Osteoblast (primary cell): ENCODE data around the gene SMPD2. TPM values are rescaled to one million over a fixed set of nuclear protein-coding genes. Genes with fewer than 3 reads are reported as not detected.

Source experiments
- DNase-seq: peaks from one replicate; pipeline ENCODE4 v3.0.0; 2011; ENCODE audit warnings: low spot score, mixed read lengths; ENCODE audit not compliant: insufficient read length; ENCODE audit errors: missing footprints
- H2AFZ ChIP-seq: 2 replicates; pipeline ENCODE4 v1.6.0; 2011; ENCODE audit warnings: mild to moderate bottlenecking, low read length
- H3K27ac ChIP-seq: 2 replicates; pipeline ENCODE4 v1.5.1; 2011; ENCODE audit warnings: mild to moderate bottlenecking, low read depth, low read length, moderate library complexity
- H3K27me3 ChIP-seq: 2 replicates; pipeline ENCODE4 v1.6.0; 2012; ENCODE audit warnings: mild to moderate bottlenecking, control low read depth, inconsistent platforms, low read length, moderate library complexity; ENCODE audit not compliant: insufficient read depth
- H3K36me3 ChIP-seq: 2 replicates; pipeline ENCODE4 v1.5.1; 2011; ENCODE audit warnings: mild to moderate bottlenecking, low read length, control low read depth, moderate library complexity; ENCODE audit not compliant: insufficient read depth
- H3K4me1 ChIP-seq: 2 replicates; pipeline ENCODE4 v1.5.1; 2011; ENCODE audit warnings: mild to moderate bottlenecking, low read length, control low read depth, moderate library complexity; ENCODE audit not compliant: insufficient read depth
- H3K4me2 ChIP-seq: 2 replicates; pipeline ENCODE4 v1.6.0; 2011; ENCODE audit warnings: mild to moderate bottlenecking, low read length; ENCODE audit not compliant: insufficient read depth
- H3K4me3 ChIP-seq: fragments of 200-600 bp; sonication (generic); 3 replicates; pipeline ENCODE4 v1.5.1; 2012; ENCODE audit warnings: mild to moderate bottlenecking, low read length, inconsistent platforms; ENCODE audit not compliant: insufficient read depth
- H3K79me2 ChIP-seq: 2 replicates; pipeline ENCODE4 v1.6.0; 2012; ENCODE audit warnings: mild to moderate bottlenecking, low read length, control low read depth, inconsistent platforms; ENCODE audit not compliant: insufficient read depth
- H3K9me3 ChIP-seq: 2 replicates; pipeline ENCODE4 v1.5.1; 2011; ENCODE audit warnings: low read depth, low read length, control low read depth
- H4K20me1 ChIP-seq: 2 replicates; pipeline ENCODE4 v1.6.0; 2012; ENCODE audit warnings: mild to moderate bottlenecking, low read length, control low read depth; ENCODE audit not compliant: insufficient read depth
- total RNA-seq: library from RNA; depleted of rRNA; stranded (reverse); fragments of >200 nt; gene quantifications from 2 replicates; pipeline ENCODE4 v1.2.3, GENCODE V29; 2012
- TF ChIP-seq, protein P1 (sequence below): IDR thresholded peaks from 2 replicates; pipeline ENCODE4 v1.5.1; 2011; ENCODE audit warnings: mild to moderate bottlenecking, low read depth, low read length, moderate library complexity; ENCODE audit errors: extremely low read depth

SMPD2 gene
- total RNA-seq, 1 donor = 14.8 TPM

DNA sequence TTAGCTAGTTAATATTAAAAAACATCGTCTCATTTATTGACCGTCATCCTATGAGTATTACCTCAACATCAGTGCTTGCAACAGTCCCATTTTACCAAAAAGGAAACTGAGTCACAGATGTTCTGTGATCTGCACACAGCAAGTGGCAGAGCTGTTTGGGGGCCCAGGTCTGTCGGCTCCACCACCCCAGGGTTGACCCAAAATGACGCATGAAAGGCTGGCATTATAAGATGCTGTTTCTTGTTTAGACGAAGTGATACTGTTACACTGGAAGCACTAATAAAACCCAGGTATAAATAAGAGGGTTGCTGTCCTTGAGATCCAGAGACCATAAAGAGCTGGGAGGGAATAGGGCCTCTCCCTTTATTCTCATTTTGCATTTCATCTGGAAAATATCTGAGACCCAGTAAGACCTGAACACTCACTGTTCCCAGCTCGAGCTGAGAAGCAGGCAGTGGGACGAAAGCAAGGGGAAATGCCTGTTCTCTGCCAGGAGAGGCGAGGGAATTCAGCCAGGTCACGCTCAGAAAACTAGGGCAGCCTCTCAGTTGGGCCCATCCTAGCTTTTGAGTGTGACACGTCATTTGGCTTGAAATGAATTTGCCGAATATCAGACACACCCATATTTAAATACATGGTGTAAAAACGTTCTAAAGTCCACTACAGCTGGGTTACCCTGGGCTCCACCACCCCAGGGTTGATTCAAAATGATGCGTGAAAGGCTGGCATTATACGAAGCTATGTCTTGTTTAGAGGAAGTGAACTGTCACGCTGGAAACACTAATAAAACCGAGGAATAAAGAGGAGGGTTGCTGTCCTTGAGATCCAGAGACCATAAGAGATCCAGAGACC lies 16.4 kb downstream of the SMPD2 start:
- peaks cover 4% of the 10 kb centered on the region for H3K4me1 ChIP-seq
- no peaks in the 10 kb centered on the region for H3K79me2 ChIP-seq
- H3K27me3 ChIP-seq = no peaks in the 10 kb centered on the region
- H4K20me1 ChIP-seq = no peaks in the 10 kb centered on the region
- peaks cover under 1% of the 10 kb centered on the region for H3K36me3 ChIP-seq
- H3K27ac ChIP-seq = no peak overlapping the region
- no peak overlapping the region for H3K4me3 ChIP-seq
- H2AFZ ChIP-seq = no peak overlapping the region
- peak; percentile 78 for DNase-seq
- peak overlapping the region; percentile 90 for H3K4me2 ChIP-seq
- TF ChIP-seq, protein P1, sequence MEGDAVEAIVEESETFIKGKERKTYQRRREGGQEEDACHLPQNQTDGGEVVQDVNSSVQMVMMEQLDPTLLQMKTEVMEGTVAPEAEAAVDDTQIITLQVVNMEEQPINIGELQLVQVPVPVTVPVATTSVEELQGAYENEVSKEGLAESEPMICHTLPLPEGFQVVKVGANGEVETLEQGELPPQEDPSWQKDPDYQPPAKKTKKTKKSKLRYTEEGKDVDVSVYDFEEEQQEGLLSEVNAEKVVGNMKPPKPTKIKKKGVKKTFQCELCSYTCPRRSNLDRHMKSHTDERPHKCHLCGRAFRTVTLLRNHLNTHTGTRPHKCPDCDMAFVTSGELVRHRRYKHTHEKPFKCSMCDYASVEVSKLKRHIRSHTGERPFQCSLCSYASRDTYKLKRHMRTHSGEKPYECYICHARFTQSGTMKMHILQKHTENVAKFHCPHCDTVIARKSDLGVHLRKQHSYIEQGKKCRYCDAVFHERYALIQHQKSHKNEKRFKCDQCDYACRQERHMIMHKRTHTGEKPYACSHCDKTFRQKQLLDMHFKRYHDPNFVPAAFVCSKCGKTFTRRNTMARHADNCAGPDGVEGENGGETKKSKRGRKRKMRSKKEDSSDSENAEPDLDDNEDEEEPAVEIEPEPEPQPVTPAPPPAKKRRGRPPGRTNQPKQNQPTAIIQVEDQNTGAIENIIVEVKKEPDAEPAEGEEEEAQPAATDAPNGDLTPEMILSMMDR = no peak
- no peaks in the 10 kb centered on the region for H3K9me3 ChIP-seq

DNA sequence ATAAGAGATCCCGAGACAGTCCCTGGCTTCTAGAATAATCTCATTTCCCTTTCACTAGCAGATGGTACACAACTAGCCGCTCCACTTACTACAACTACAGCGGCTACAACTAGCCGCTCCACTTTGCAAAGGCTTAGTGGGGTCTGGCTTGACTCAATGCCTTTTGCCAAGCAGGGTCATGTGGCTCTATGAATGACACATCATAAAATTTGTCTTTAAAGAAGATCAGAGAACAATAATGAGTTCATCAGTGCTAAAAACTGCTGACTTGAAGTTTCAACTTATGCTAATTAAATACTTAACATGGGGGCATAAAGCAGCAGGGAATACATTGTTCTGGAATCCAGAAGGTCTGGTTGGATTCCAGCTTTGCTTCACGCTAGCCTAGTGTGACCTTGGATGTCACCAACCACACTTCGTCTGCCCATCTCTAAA lies 17.1 kb downstream of the SMPD2 start:
- no peaks in the 10 kb centered on the region for H4K20me1 ChIP-seq
- H3K9me3 ChIP-seq = no peaks in the 10 kb centered on the region
- no peak overlapping the region for H2AFZ ChIP-seq
- no peaks in the 10 kb centered on the region for H3K36me3 ChIP-seq
- no peaks in the 10 kb centered on the region for H3K79me2 ChIP-seq
- no peak overlapping the region for H3K4me3 ChIP-seq
- H3K27ac ChIP-seq = no peak overlapping the region
- TF ChIP-seq, protein P1 = no peak
- H3K4me2 ChIP-seq = no peak overlapping the region
- DNase-seq = no peak
- H3K27me3 ChIP-seq = no peaks in the 10 kb centered on the region
- peaks cover 4% of the 10 kb centered on the region for H3K4me1 ChIP-seq

DNA sequence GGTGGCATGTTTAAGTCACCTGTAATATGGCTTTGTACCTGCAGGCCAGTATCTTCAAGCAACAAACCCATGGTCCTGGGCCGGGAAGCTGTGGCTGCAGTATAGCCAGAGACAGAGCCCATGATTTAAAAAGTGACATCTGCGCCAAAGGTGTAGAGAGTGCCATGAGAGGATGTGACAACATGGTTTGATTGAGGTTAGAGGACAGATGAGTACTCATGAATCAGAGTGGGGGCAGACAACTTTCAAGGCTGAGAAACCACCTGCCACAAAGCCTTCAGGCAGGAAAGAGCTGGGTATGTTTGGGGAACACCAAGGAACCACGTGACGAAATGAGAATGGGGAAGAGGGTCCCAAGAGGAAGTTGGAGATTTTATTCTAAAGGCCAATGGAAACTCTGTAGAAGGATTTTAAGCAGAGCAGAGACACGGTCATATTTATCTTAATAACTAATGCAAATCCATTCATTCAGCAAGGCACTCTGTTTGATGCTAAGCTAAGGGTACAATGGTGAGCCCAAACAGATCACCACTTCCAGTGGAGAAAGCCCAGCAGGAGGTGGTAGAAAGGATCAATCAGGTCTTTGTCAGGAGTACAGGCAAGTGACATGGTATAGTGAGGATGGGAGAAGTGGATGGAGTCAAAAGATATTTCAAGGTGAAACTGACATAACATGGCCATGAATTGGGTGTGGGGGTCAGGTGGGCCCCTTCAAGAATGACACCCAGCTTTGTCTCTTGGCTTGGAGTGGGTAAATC lies 18.4 kb downstream of the SMPD2 start:
- no peaks in the 10 kb centered on the region for H3K36me3 ChIP-seq
- no peak overlapping the region for H2AFZ ChIP-seq
- no peaks in the 10 kb centered on the region for H4K20me1 ChIP-seq
- no peaks in the 10 kb centered on the region for H3K79me2 ChIP-seq
- H3K27me3 ChIP-seq = no peaks in the 10 kb centered on the region
- peak; percentile 66 for DNase-seq
- H3K9me3 ChIP-seq = no peaks in the 10 kb centered on the region
- no peak overlapping the region for H3K4me2 ChIP-seq
- peaks cover 4% of the 10 kb centered on the region for H3K4me1 ChIP-seq
- TF ChIP-seq, protein P1 = no peak
- no peak overlapping the region for H3K27ac ChIP-seq
- no peak overlapping the region for H3K4me3 ChIP-seq
